Lower leg skin (tissue), 4 donors: ENCODE results near the gene ERGIC1. TPM values are rescaled to one million over a fixed set of nuclear protein-coding genes. Genes with fewer than 3 reads are reported as not detected.

ENCODE experiments used
- DNase-seq, 2 donors: peaks; one replicate each; pipeline ENCODE4 v3.0.0-alpha.2; 2019; ENCODE audit warnings: low spot score in 2 of 2
- H3K4me3 ChIP-seq: fragments of 200-600 bp; sonication (generic); 2 replicates; pipeline ENCODE4 v1.5.1; 2017; ENCODE audit warnings: mild to moderate bottlenecking, low read depth; ENCODE audit not compliant: poor library complexity, severe bottlenecking
- POLR2A ChIP-seq, 2 donors: fragments of 450-650 bp; IDR thresholded peaks; one replicate each; pipeline ENCODE4 v1.6.1; 2016 to 2017; ENCODE audit warnings: antibody characterized with exemption in 2 of 2, mild to moderate bottlenecking in 1 of 2, moderate library complexity in 1 of 2
- WGBS, 2 donors: methylation state at CpG; one replicate each; pipeline ENCODE4 v1.1.5; 2018; 5-methylcytosine and 5-hydroxymethylcytosine counted together
- intact Hi-C: fragments of 100-400 bp; cut with DNase I; formaldehyde crosslinking; loops from one replicate; pipeline ENCODE4 v1.15.0; 2023; ENCODE audit warnings: low total_unique reads
- total RNA-seq, 4 donors: library from RNA; depleted of rRNA; stranded (reverse); fragments of >200 nt; gene quantifications; one replicate each; pipeline ENCODE4 v1.1.0, GENCODE V29; 2016
- TF ChIP-seq, protein P1 (sequence below), 3 donors: fragments of 450-650 bp; IDR thresholded peaks; one replicate each; pipeline ENCODE4 v1.5.1; 2016; ENCODE audit warnings: antibody characterized with exemption in 3 of 3, mild to moderate bottlenecking in 3 of 3, moderate library complexity in 2 of 3

Gene ERGIC1
- total RNA-seq, 4 donors from 2014 or later: 62.9 to 114 (median 82.6) TPM

DNA sequence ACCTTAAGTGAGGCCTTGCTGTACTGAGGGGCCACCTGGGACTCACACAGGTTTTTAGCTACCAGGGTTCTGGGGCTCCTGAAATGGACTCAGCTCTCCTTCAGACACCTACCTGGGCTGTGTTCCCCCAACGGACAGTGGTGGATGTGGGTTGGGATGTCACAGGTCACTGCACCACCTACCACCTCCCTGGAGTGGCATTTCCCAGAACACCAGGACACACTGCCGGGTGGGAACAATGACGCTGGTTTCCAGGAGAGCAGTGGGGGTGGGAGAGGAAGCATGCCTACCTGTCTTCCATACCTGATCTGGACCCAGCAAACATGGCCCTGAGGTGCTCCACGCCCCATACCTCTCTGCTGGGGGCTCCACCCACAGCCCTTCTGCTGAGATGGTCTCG is 20.9 kb downstream of the ERGIC1 start:
- H3K4me3 ChIP-seq: no peak overlapping the region
- intact Hi-C loops: no loop called here
- 73 to 84% methylated on average over 5 of the region's 5 CpGs for WGBS, 2 donors
- TF ChIP-seq, protein P1, sequence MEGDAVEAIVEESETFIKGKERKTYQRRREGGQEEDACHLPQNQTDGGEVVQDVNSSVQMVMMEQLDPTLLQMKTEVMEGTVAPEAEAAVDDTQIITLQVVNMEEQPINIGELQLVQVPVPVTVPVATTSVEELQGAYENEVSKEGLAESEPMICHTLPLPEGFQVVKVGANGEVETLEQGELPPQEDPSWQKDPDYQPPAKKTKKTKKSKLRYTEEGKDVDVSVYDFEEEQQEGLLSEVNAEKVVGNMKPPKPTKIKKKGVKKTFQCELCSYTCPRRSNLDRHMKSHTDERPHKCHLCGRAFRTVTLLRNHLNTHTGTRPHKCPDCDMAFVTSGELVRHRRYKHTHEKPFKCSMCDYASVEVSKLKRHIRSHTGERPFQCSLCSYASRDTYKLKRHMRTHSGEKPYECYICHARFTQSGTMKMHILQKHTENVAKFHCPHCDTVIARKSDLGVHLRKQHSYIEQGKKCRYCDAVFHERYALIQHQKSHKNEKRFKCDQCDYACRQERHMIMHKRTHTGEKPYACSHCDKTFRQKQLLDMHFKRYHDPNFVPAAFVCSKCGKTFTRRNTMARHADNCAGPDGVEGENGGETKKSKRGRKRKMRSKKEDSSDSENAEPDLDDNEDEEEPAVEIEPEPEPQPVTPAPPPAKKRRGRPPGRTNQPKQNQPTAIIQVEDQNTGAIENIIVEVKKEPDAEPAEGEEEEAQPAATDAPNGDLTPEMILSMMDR (IDR thresholded peaks at IDR 0.05): no peak
- TF ChIP-seq POLR2A (IDR thresholded peaks at IDR 0.05): no peak
- DNase-seq: no peak

DNA sequence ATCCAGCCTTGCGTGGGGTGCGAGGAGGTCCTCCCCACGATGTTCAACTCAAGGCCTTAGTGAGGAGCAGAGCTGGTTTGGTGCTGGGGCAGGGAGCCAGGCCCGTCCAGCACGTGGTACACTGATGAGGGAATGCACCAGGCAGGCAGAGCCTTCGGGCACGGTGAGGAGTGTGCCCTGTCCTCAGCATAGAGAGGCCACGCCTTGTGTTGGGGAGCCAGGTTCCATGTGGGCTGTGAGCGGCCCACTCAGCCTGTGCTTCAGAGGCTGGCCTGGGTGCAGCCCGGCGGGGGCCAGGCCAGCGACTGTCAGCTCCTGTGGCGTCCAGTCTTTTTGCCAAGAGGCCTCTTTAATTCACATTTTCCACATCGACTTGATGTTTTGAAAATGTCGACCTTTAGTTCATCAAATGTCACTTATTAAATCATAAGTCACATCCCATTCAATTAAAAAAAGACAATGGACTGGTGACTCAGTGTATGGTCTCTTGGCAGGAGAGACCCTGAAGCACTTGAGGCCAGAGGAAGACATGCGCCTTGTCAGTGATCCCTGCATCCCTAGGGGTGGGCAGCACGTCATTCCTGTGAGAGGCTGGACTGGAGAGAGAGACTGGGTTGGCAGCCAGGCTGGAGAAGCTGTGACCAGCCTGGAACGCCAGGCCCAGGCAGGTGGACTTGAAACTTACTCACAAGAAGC is 21.7 kb downstream of the ERGIC1 start:
- WGBS, 2 donors: 44 to 47% methylated on average over 18 of the region's 18 CpGs
- intact Hi-C loops: no loop called here
- no peak overlapping the region for H3K4me3 ChIP-seq
- TF ChIP-seq POLR2A (IDR thresholded peaks at IDR 0.05): no peak
- TF ChIP-seq, protein P1 (IDR thresholded peaks at IDR 0.05): no peak
- peak in 1 of 2 donors; percentile 74 for DNase-seq

DNA sequence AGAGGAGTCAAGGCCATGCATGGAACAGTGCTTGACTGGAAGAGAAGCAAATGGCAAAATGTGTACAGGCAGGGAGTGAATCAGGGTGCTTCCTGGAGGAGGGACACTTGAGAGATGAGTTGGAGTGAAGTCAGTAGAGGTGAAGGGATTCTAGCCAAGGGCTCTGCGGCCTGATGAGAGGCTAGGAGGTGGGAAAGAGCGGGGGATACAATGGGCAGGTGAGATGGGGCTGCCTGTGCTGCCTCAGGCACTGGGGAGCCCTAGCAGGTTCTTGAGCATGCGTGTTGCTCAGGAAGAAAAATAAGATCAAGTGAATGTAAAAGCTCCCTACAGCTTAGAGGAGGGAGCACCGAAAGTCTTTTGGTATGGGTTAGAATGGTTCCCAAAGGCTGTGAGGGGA is 22.3 kb downstream of the ERGIC1 start:
- TF ChIP-seq, protein P1 (IDR thresholded peaks at IDR 0.05): no peak
- no peak for TF ChIP-seq POLR2A (IDR thresholded peaks at IDR 0.05)
- no peak for DNase-seq
- 96% methylated on average over 4 of the region's 4 CpGs for WGBS, 2 donors
- intact Hi-C loops: no loop called here
- H3K4me3 ChIP-seq: no peak overlapping the region

DNA sequence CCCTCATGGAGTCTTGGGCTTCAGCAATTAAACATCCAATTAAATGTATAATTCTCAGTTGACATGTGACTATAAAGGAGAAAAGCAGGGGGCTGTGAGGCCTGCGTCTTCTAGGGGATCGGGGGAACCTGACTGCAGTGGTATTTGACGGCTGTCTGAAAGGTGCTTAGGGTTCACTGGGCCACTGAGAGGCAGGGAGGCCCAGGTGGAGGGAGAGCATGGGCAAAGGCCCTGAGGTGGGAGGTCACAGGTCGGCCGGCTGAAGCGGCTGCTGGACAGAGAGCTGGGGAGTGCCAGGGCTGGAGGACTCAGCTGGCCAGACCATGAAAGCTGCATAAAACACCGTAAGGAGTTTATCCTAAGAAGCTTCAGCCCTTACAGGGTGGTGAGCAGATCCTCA is 23.9 kb downstream of the ERGIC1 start:
- WGBS, 2 donors: 89 to 90% methylated on average over 7 of the region's 7 CpGs
- H3K4me3 ChIP-seq: no peak overlapping the region
- DNase-seq: no peak
- intact Hi-C loops: no loop called here
- no peak for TF ChIP-seq POLR2A (IDR thresholded peaks at IDR 0.05)
- TF ChIP-seq, protein P1 (IDR thresholded peaks at IDR 0.05): no peak

DNA sequence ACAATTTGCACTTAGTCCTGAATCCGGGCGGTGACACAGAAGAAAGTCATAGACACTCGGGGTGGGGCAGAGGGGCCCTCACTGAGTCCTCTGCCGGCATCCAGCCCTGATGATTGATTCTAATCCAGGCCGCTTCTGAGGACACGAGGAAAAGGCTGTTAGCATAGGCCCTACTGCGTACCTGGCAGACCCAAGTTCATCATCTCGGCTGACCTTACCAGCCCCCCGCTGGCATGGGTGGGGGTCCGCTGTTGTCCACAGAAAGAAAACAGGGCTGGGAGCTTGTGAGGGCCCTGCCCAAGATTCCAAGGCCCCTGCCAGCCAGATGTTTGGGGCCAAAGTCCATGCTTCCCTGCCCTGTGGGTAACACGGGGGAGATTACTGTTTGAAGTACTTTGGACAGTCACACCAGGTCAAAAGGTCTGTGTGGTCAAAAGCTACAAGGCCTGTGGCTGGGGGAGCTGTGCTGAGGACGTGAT is 24.5 kb downstream of the ERGIC1 start:
- no peak for DNase-seq
- WGBS, 2 donors: 62 to 76% methylated on average over 11 to 12 of the region's 12 CpGs
- TF ChIP-seq POLR2A (IDR thresholded peaks at IDR 0.05): no peak
- TF ChIP-seq, protein P1 (IDR thresholded peaks at IDR 0.05): no peak
- intact Hi-C loops: no loop called here
- no peak overlapping the region for H3K4me3 ChIP-seq
